Measurements from ENCODE around the gene GIPC3.

DNA sequence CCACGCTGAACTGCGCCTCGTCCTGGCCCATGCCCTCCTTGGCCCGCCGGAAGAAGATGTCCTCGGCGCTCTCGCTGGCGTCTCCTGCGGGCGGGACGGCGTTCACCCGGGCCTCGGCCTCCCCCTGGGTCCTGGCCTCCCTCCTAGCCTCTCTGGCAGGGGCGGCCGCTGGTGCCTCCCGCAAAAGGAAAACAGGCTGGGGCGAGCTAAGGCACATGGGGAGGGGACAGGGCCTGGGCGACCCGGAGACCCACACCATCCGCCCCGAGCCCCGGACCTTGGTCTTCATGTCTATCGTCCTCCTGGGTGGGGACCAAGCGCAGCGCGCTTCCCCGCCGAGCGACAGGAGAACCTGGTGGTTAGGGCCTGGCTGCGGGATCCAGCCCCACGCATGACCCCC lies 27.1 kb downstream of the GIPC3 start:
- TF ChIP-seq, protein P1, sequence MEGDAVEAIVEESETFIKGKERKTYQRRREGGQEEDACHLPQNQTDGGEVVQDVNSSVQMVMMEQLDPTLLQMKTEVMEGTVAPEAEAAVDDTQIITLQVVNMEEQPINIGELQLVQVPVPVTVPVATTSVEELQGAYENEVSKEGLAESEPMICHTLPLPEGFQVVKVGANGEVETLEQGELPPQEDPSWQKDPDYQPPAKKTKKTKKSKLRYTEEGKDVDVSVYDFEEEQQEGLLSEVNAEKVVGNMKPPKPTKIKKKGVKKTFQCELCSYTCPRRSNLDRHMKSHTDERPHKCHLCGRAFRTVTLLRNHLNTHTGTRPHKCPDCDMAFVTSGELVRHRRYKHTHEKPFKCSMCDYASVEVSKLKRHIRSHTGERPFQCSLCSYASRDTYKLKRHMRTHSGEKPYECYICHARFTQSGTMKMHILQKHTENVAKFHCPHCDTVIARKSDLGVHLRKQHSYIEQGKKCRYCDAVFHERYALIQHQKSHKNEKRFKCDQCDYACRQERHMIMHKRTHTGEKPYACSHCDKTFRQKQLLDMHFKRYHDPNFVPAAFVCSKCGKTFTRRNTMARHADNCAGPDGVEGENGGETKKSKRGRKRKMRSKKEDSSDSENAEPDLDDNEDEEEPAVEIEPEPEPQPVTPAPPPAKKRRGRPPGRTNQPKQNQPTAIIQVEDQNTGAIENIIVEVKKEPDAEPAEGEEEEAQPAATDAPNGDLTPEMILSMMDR (IDR thresholded peaks at IDR 0.05): no peak
- TF ChIP-seq POLR2A (IDR thresholded peaks at IDR 0.05): no peak
